SK-N-MC (cell line): ENCODE measurements around the gene CEP250.
A peak's percentile ranks its signal among the peaks of the same experiment; 100 is the strongest.
"Not testable (repeated sequence)": the region's sequence is repeated elsewhere in the genome, so short reads cannot be mapped to it uniquely, and the experiment has no call there.

Experiments used
- DNase-seq: peaks from one replicate; pipeline ENCODE4 v3.0.0-alpha.2; 2011; ENCODE audit warnings: low read depth, low spot score
- H3K27ac ChIP-seq: fragments of 200-600 bp; sonication (generic); 2 replicates; pipeline ENCODE4 v1.5.1; 2016; ENCODE audit warnings: mixed run types
- H3K36me3 ChIP-seq: fragments of 200-600 bp; sonication (generic); 2 replicates; pipeline ENCODE4 v1.6.1; 2017; ENCODE audit warnings: antibody characterized with exemption, low read length, mixed read lengths; ENCODE audit not compliant: insufficient read depth
- H3K4me3 ChIP-seq: fragments of 200-600 bp; sonication (generic); 2 replicates; pipeline ENCODE4 v1.5.1; 2016
- H3K9ac ChIP-seq: fragments of 200-600 bp; sonication (generic); 2 replicates; pipeline ENCODE4 v1.8.0; 2017; ENCODE audit warnings: mixed run types, mixed read lengths; ENCODE audit not compliant: insufficient read length
- H3K9me3 ChIP-seq: fragments of 200-600 bp; sonication (generic); 2 replicates; pipeline ENCODE4 v1.6.1; 2017; ENCODE audit warnings: low read depth, mild to moderate bottlenecking, antibody characterized with exemption, low read length, moderate library complexity, mixed read lengths
- EZH2 ChIP-seq: fragments of 200-600 bp; sonication (generic); IDR thresholded peaks from one replicate; pipeline ENCODE4 v1.6.1; 2017; ENCODE audit warnings: antibody characterized with exemption
- FOXP2 ChIP-seq: optimal IDR thresholded peaks from 2 replicates; pipeline ENCODE3; 2011; ENCODE audit warnings: mild to moderate bottlenecking, moderate library complexity; ENCODE audit not compliant: insufficient read depth; ENCODE audit errors: extremely low read length, control extremely low read depth
- POLR2AphosphoS5 ChIP-seq: IDR thresholded peaks from 2 replicates; pipeline ENCODE4 v1.6.1; 2012; ENCODE audit warnings: mild to moderate bottlenecking, low read depth, low read length, borderline replicate concordance

CEP250 gene

DNA sequence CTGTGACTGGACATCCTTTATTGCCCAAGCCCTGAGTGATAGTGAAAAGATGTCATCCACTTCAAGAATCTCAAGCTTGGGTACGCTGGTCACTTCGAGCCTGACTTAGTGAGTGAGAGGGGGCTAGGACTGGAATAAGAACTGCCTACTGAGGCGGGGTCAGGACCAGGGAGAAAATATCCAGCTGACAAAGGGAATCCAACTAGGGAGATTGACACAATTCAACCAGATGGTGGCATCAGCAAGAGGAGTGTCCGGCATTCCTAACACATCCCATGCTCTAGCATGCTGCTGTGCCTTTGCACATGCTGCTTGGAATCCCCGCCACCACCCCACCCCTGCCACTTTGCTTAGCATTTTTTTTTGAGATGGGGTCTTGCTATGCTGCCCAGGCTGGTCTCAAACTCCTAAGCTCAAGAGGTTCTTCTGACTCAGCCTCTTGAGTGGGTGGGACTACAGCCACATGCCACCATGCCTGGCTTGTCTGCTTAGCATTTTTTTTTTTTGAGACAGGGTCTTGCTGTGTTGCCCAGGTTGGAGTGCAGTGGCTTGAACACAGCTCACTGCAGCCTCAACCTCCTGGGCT, 6.5 kb upstream of the CEP250 start:
- Histone ChIP-seq H3K9ac (no peak overlapping the region), H3K4me3 (no peak overlapping the region), H3K27ac (no peak overlapping the region), H3K9me3 (no peaks in the 10 kb centered on the region), H3K36me3 (no peaks in the 10 kb centered on the region)
- TF ChIP-seq EZH2 (no peak), FOXP2 (no peak), POLR2AphosphoS5 (no peak)
- DNase-seq: no peak

DNA sequence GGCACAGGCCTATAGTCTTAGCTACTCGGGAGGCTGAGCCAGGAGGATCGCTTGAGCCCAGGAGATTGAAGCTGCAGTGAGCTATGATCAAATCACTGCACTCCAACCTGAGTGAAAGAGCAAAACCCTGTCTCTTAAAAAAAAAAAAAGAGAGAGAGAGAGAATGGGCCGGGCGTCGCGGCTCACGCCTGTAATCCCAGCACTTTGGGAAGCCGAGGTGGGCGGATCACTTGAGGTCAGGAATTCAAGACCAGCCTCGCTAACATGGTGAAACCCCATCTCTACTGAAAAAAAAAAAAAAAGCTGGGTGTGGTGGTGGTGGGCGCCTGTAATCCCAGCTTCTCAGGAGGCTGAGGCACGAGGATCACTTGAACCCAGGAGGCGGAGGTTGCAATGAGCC, 5.5 kb upstream of the CEP250 start:
- DNase-seq, H3K4me3 ChIP-seq, H3K36me3 ChIP-seq, H3K9ac ChIP-seq, H3K9me3 ChIP-seq, H3K27ac ChIP-seq: not testable (repeated sequence)

DNA sequence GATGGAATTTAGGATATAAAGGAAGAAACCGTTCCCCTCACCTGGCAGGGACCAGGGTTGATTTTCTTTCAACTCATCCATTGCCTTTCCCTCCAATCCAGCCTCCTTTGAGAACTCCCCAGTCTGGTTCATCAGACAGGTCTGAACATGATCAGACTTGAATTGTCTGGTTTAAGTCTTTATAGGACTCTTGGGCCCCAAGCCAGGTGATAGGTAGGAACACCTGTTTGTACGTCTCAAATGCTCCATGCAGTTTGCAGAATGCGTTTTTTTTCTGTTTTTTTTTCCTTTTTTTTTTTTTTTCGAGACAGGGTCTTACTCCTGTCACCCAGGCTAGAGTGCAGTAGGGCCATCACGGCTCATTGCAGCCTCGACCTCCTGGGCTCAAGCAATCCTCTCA, 4.1 kb upstream of the CEP250 start:
- no peak for DNase-seq
- no peaks in the 10 kb centered on the region for H3K9me3 ChIP-seq

DNA sequence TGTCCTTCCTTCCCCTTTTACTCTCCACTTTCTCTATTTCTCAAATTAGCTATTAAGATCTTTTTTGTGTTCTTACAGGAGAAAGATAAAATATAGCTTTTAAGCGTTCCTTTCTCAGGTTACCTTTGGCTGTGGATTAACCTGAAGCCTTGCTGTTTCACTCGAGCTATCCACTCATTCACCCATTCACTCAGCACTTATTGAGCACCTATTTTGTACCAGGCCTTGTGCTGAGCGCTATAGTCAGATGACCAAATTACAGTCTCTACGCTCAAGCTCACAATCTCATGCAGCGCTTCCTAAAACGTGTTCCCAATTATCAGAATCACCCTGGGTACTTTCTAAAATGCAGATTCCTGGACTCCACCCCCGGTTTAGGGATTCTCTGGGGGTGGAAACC, 1.8 kb upstream of the CEP250 start:
- no peak for DNase-seq

More for the DNA sequence above, 4.1 kb upstream of the CEP250 start:
- Histone ChIP-seq H3K27ac (no peak overlapping the region), H3K36me3 (no peaks in the 10 kb centered on the region), H3K9ac (no peak overlapping the region), H3K4me3 (no peak overlapping the region)
- TF ChIP-seq FOXP2: no peak

DNA sequence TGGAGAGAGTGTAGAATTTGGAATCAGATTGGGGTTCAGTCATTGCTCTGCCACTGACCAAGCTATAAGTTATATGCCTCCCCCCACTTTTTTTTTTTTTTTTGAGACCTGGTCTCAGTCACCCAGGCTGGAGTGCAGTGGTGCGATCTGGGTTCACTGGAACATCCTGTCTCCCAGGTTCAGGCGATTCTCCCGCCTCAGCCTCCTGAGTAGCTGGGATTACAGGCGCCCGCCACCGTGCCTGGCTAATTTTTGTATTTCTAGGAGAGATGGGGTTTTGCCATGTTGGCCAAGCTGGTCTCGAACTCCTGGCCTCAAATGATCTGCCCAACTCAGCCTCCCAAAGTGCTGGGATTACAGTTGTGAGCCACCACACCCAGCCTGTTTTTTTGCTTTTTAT, 1.3 kb downstream of the CEP250 start:
- H3K9me3 ChIP-seq, H3K27ac ChIP-seq, H3K9ac ChIP-seq, DNase-seq: not testable (repeated sequence)
- Histone ChIP-seq H3K36me3 (peaks cover 20% of the 10 kb centered on the region), H3K4me3 (peak overlapping the region; percentile 97)

More for the DNA sequence above, 1.8 kb upstream of the CEP250 start:
- TF ChIP-seq POLR2AphosphoS5: no peak
- no peak for TF ChIP-seq EZH2
- TF ChIP-seq FOXP2: no peak
- no peaks in the 10 kb centered on the region for H3K36me3 ChIP-seq
- H3K27ac ChIP-seq: 0 out of 2 replicates have a peak overlapping the region, but pooled peaks have one; percentile 11
- no peaks in the 10 kb centered on the region for H3K9me3 ChIP-seq
- H3K9ac ChIP-seq: peak overlapping the region; percentile 5
- H3K4me3 ChIP-seq: peak overlapping the region; percentile 97

DNA sequence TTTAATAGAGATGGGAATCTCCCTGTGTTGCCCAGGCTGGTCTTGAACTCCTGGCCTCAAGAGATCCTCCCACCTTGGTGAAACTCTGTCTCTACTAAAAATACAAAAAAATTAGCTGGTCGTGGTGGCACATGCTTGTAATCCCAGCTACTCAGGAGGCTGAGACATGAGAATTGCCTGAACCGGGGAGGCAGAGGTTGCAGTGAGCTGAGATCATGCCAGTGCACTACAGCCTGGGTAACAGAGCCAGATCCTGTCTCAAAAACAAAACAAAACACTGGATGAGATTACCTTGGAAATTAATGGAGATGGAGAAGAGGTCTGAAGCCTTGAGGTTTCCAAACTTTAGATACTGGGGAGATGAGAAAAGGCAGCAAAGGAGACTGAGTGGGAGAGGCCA, 2.1 kb downstream of the CEP250 start:
- not testable (repeated sequence) for H3K9ac ChIP-seq, H3K4me3 ChIP-seq, H3K9me3 ChIP-seq, DNase-seq
- 0 out of 2 replicates have a peak overlapping the region, but pooled peaks have one; percentile 6 for H3K27ac ChIP-seq
- peaks cover 28% of the 10 kb centered on the region for H3K36me3 ChIP-seq

DNA sequence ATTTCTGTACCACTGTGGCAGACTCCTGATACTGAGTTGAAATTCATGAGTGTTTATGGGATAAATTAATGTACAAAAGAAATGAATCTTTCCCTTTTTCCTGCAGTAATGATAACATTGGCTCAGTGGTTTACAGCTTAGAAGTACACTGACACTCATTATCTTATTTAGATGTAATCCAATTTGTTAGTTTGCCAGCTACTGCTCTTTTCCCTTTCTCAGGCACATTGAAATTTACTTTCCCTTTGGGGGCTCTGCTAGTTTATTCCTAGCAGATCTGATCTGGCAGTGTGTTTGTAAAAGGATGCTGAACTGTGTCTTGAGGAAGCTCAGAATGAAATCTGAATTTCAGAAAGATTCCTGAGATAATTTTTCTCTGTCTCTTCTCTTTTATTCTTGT, 3.0 kb downstream of the CEP250 start:
- peaks cover 32% of the 10 kb centered on the region for H3K36me3 ChIP-seq
- peak overlapping the region; percentile 45 for H3K9ac ChIP-seq
- DNase-seq: no peak
- TF ChIP-seq EZH2: no peak
- no peak for TF ChIP-seq FOXP2
- no peak for TF ChIP-seq POLR2AphosphoS5
- H3K9me3 ChIP-seq: no peaks in the 10 kb centered on the region
- no peak overlapping the region for H3K4me3 ChIP-seq
- peak overlapping the region; percentile 55 for H3K27ac ChIP-seq

DNA sequence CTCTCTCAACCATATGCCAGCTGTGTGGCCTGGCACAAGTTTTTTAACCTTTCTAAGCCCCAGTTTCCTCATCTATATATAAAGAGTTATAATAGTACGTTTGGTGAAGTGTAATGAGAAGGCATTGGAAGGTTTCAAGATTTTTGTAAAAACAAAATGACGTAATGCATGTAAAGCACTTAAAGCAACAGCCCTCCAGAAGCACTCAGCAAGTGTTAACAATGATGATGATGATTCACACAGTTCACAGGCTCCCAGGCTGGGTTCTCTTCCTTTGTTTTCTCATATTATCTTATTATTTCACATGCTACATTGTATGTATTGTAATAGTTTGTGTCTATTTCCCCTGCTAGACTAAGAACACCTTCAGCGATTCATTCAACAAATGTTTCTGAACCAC, 6.2 kb downstream of the CEP250 start:
- TF ChIP-seq FOXP2 (no peak), POLR2AphosphoS5 (no peak), EZH2 (no peak)
- no peak for DNase-seq
- Histone ChIP-seq H3K36me3 (peaks cover 58% of the 10 kb centered on the region), H3K4me3 (no peak overlapping the region), H3K27ac (no peak overlapping the region), H3K9ac (no peak overlapping the region), H3K9me3 (no peaks in the 10 kb centered on the region)

DNA sequence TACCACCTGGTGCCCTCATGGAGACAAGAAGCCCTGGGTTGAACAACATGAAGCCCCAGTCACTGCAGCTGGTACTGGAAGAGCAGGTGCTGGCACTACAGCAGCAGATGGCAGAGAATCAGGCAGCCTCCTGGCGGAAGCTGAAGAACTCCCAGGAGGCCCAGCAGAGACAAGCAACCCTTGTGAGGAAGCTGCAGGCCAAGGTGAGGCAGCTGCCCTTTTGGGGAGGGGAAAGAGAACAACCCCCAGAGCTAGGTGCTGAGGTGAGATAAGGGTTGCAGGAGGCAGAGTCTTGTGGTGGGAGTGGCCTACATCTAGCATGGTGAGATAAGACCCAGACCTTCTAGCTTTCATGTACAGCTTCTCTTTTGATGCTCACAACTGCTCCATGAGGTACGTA, 7.0 kb downstream of the CEP250 start:
- DNase-seq: no peak
- no peaks in the 10 kb centered on the region for H3K9me3 ChIP-seq
- no peak overlapping the region for H3K27ac ChIP-seq
- no peak overlapping the region for H3K9ac ChIP-seq
- no peak for TF ChIP-seq FOXP2
- TF ChIP-seq EZH2: no peak
- TF ChIP-seq POLR2AphosphoS5: no peak
- no peak overlapping the region for H3K4me3 ChIP-seq
- peaks cover 64% of the 10 kb centered on the region for H3K36me3 ChIP-seq
